ENCODE measurements around the gene TCAP. TPM values are rescaled to one million over a fixed set of nuclear protein-coding genes. Genes with fewer than 3 reads are reported as not detected.

TCAP gene
- total RNA-seq, 2 donors from 2014 or later: 6.4 to 16.9 TPM

DNA sequence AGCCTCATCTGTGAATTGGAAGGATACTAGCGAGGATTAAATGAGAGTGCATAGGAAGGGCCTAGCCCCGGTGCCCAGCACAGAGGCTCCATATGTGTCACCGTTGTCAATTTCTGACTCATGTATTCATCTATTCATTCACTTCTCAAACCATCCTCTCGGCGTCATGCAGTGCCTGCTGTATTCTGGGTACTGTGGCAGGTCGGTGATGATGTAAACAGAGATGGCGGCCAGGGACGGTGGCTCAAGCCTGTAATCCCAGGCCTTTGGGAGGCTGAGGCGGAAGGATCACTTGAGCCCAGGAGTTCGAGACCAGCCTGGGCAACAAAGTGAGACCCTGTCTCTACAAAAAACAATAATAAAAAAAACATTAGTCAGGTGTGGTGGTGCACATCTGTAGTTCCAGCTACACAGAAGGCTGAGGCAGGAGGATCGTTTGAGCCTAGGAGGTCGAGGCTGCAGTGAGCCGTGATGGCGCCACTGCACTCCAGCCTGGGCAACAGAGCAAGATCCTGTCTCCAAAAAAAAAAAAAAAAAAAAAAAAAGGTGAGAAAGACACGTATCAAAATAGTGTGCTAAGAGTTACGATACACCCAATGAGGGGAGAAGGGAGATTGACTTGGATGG is 42.7 kb upstream of the TCAP start:
- Histone ChIP-seq H3K36me3 (no peaks in the 10 kb centered on the region), H3K4me1 (ENCODE audit: control insufficient read depth in 1 of 2, low read depth in 2 of 2) (peaks cover 3 to 30% of the 10 kb centered on the region in 2 donors), H3K27ac (no peak overlapping the region), H3K9me3 (no peaks in the 10 kb centered on the region), H3K27me3 (replicated peaks; ENCODE audit: insufficient read depth) (no peaks in the 10 kb centered on the region), H3K4me3 (peak overlapping the region; percentile 30)
- ATAC-seq (ENCODE audit: insufficient number of reproducible peaks, low FRiP score, low read depth): no peak
- DNase-seq (ENCODE audit: low spot score): no peak
- TF ChIP-seq, protein P1, sequence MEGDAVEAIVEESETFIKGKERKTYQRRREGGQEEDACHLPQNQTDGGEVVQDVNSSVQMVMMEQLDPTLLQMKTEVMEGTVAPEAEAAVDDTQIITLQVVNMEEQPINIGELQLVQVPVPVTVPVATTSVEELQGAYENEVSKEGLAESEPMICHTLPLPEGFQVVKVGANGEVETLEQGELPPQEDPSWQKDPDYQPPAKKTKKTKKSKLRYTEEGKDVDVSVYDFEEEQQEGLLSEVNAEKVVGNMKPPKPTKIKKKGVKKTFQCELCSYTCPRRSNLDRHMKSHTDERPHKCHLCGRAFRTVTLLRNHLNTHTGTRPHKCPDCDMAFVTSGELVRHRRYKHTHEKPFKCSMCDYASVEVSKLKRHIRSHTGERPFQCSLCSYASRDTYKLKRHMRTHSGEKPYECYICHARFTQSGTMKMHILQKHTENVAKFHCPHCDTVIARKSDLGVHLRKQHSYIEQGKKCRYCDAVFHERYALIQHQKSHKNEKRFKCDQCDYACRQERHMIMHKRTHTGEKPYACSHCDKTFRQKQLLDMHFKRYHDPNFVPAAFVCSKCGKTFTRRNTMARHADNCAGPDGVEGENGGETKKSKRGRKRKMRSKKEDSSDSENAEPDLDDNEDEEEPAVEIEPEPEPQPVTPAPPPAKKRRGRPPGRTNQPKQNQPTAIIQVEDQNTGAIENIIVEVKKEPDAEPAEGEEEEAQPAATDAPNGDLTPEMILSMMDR (IDR thresholded peaks at IDR 0.05): no peak

- ATAC-seq (ENCODE audit: insufficient number of reproducible peaks, low FRiP score, low read depth) (peak; percentile 25), DNase-seq (ENCODE audit: low spot score) (peak; percentile 42)
- Histone ChIP-seq H3K9me3 (no peaks in the 10 kb centered on the region), H3K27ac (no peak overlapping the region), H3K27me3 (replicated peaks; ENCODE audit: insufficient read depth) (no peaks in the 10 kb centered on the region), H3K4me1 (ENCODE audit: control insufficient read depth in 1 of 2, low read depth in 2 of 2) (peaks cover 3 to 28% of the 10 kb centered on the region in 2 donors), H3K4me3 (no peak overlapping the region), H3K36me3 (no peaks in the 10 kb centered on the region)
- TF ChIP-seq, protein P1 (IDR thresholded peaks at IDR 0.05): peak; percentile 93
Observed at GRCh38 chr17:39623356-39623950, 41.7 kb upstream of the TCAP start.

GRCh38 chr17:39624313-39624712 is 40.8 kb upstream of the TCAP start:
- H3K4me1 ChIP-seq (ENCODE audit: control insufficient read depth in 1 of 2, low read depth in 2 of 2): peaks cover 3 to 22% of the 10 kb centered on the region in 2 donors
- DNase-seq (ENCODE audit: low spot score): no peak
- H3K27me3 ChIP-seq (replicated peaks; ENCODE audit: insufficient read depth): no peaks in the 10 kb centered on the region
- H3K9me3 ChIP-seq: no peaks in the 10 kb centered on the region
- H3K36me3 ChIP-seq: no peaks in the 10 kb centered on the region
- TF ChIP-seq, protein P1 (IDR thresholded peaks at IDR 0.05): no peak
- no peak for ATAC-seq (ENCODE audit: insufficient number of reproducible peaks, low FRiP score, low read depth)
- H3K27ac ChIP-seq: no peak overlapping the region
- H3K4me3 ChIP-seq: no peak overlapping the region

DNA sequence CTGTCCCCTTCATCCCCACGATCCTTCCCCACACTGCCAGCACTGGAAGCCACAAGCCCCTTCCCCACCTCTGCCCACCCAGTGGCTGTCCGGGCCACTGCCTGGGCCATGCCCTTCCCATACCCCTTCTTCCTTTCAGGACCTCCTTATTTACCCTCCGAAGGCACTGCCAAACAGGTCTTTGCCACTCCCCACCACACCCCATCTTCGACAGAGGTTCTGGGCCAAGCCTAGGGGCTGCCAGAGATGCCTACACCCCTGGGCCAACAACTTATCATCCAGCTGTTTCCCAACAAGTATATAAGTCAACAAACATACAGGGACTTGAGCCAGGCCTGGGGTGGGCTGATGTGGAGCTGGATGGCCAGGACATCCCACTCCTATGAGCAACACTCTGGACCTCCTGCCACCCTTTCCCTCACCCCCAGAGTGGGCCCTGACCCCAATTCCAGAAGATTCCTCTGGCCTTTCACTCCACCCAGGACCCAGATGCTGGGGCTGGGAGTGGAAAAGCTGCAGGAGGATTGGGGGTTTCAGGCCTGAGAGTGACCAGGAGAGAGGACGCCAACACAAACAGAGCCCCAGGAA is 39.9 kb upstream of the TCAP start:
- no peak for ATAC-seq (ENCODE audit: insufficient number of reproducible peaks, low FRiP score, low read depth)
- Histone ChIP-seq H3K9me3 (no peaks in the 10 kb centered on the region), H3K27ac (no peak overlapping the region), H3K36me3 (no peaks in the 10 kb centered on the region), H3K4me1 (ENCODE audit: control insufficient read depth in 1 of 2, low read depth in 2 of 2) (peaks cover 3 to 22% of the 10 kb centered on the region in 2 donors), H3K4me3 (no peak overlapping the region), H3K27me3 (replicated peaks; ENCODE audit: insufficient read depth) (no peaks in the 10 kb centered on the region)
- DNase-seq (ENCODE audit: low spot score): no peak
- TF ChIP-seq, protein P1 (IDR thresholded peaks at IDR 0.05): no peak

- Histone ChIP-seq H3K36me3 (no peaks in the 10 kb centered on the region), H3K9me3 (no peaks in the 10 kb centered on the region), H3K27me3 (replicated peaks; ENCODE audit: insufficient read depth) (no peaks in the 10 kb centered on the region), H3K27ac (peak within 1 kb of the TSS in 1 of 2 donors; percentile 47), H3K4me1 (ENCODE audit: control insufficient read depth in 1 of 2, low read depth in 2 of 2) (peaks cover 3 to 22% of the 10 kb centered on the region in 2 donors), H3K4me3 (peak within 1 kb of the TSS; percentile 45)
- TF ChIP-seq, protein P1 (IDR thresholded peaks at IDR 0.05): no peak
- ATAC-seq (ENCODE audit: insufficient number of reproducible peaks, low FRiP score, low read depth) (no peak), DNase-seq (ENCODE audit: low spot score) (no peak)
Observed at GRCh38 chr17:39626171-39627046, 38.7 kb upstream of the TCAP start, which contains the start of gene PPP1R1B. Gene PPP1R1B, plus strand, starts transcription at chr17:39626952. Its CDS starts 441 bp downstream, at chr17:39627393.

All from thoracic aorta (tissue), 2 donors.